GM23338 (cell line): Measurements from ENCODE around the gene POFUT2. TPM values are rescaled to one million over a fixed set of nuclear protein-coding genes. Genes with fewer than 3 reads are reported as not detected.

Experiments
- ATAC-seq: fragments of 200-7000 bp; cut with Tn5 transposase; 3 replicates; pipeline ENCODE4 v1.9.1; 2020
- DNase-seq: peaks from one replicate; pipeline ENCODE4 v3.0.0-alpha.2; 2015; ENCODE audit warnings: low spot score
- H2AFZ ChIP-seq: fragments of 200-600 bp; sonication (generic); 2 replicates; pipeline ENCODE4 v1.8.0; 2016; ENCODE audit warnings: antibody characterized with exemption, mild to moderate bottlenecking, moderate library complexity
- H3F3A ChIP-seq: fragments of 200-600 bp; sonication (generic); replicated peaks from 2 replicates; pipeline ENCODE4 v1.8.0; 2017; ENCODE audit warnings: antibody characterized with exemption, mixed run types, low read depth
- H3K27ac ChIP-seq: fragments of 200-600 bp; sonication (generic); 2 replicates; pipeline ENCODE4 v1.6.1; 2016; ENCODE audit warnings: low read depth
- H3K27me3 ChIP-seq: fragments of 200-600 bp; sonication (generic); 2 replicates; pipeline ENCODE4 v1.8.0; 2016; ENCODE audit warnings: mild to moderate bottlenecking, mixed run types, moderate library complexity; ENCODE audit not compliant: insufficient read depth
- H3K36me3 ChIP-seq: fragments of 200-600 bp; sonication (generic); 2 replicates; pipeline ENCODE4 v1.8.0; 2016; ENCODE audit warnings: mild to moderate bottlenecking; ENCODE audit not compliant: insufficient read depth
- H3K4me1 ChIP-seq: fragments of 200-600 bp; sonication (generic); 2 replicates; pipeline ENCODE4 v1.8.0; 2016; ENCODE audit warnings: mild to moderate bottlenecking, moderate library complexity; ENCODE audit not compliant: insufficient read depth
- H3K4me2 ChIP-seq: fragments of 200-600 bp; sonication (generic); 2 replicates; pipeline ENCODE4 v1.7.1; 2017; ENCODE audit warnings: mixed run types
- H3K4me3 ChIP-seq: fragments of 200-600 bp; sonication (generic); 2 replicates; pipeline ENCODE4 v1.6.1; 2016; ENCODE audit warnings: mixed run types
- H3K79me2 ChIP-seq: fragments of 200-600 bp; sonication (generic); replicated peaks from 2 replicates; pipeline ENCODE4 v1.8.0; 2017; ENCODE audit warnings: mild to moderate bottlenecking; ENCODE audit not compliant: insufficient read depth
- H3K9me2 ChIP-seq: fragments of 200-600 bp; sonication (generic); 2 replicates; pipeline ENCODE4 v1.8.0; 2017; ENCODE audit not compliant: insufficient read depth
- H4K20me1 ChIP-seq: fragments of 200-600 bp; sonication (generic); replicated peaks from 2 replicates; pipeline ENCODE4 v1.8.0; 2017; ENCODE audit warnings: mild to moderate bottlenecking; ENCODE audit not compliant: insufficient read depth
- H3K27ac Mint-ChIP-seq: 2 replicates; pipeline ENCODE4 v1.8.0; 2020; ENCODE audit warnings: inconsistent platforms, mild to moderate bottlenecking, moderate library complexity, mixed read lengths
- H3K27me3 Mint-ChIP-seq: 3 replicates; pipeline ENCODE4 v1.8.0; 2022; ENCODE audit warnings: low read depth, mild to moderate bottlenecking, moderate library complexity, mixed read lengths, inconsistent platforms; ENCODE audit not compliant: insufficient read depth, poor library complexity
- H3K36me3 Mint-ChIP-seq: 3 replicates; pipeline ENCODE4 v1.8.0; 2021; ENCODE audit warnings: low read depth, mild to moderate bottlenecking, inconsistent platforms, moderate library complexity, mixed read lengths
- H3K4me1 Mint-ChIP-seq: 3 replicates; pipeline ENCODE4 v1.8.0; 2020; ENCODE audit warnings: mild to moderate bottlenecking, inconsistent platforms, mixed read lengths
- H3K4me3 Mint-ChIP-seq: 3 replicates; pipeline ENCODE4 v1.8.0; 2021; ENCODE audit warnings: moderate library complexity, mild to moderate bottlenecking, inconsistent platforms, mixed read lengths
- H3K9me3 Mint-ChIP-seq: 3 replicates; pipeline ENCODE4 v1.8.0; 2020; ENCODE audit warnings: moderate library complexity, mild to moderate bottlenecking, inconsistent platforms, mixed read lengths
- CREB1 ChIP-seq: fragments of 250-450 bp; sonication (Bioruptor Pico); IDR thresholded peaks from 2 replicates; pipeline ENCODE4 v1.5.0; 2020; ENCODE audit warnings: low read depth, mild to moderate bottlenecking, moderate library complexity
- ETS1 ChIP-seq: IDR thresholded peaks from 2 replicates; pipeline ENCODE4 v1.6.1; 2016; ENCODE audit warnings: antibody characterized with exemption
- EZH2 ChIP-seq: fragments of 200-600 bp; sonication (generic); IDR thresholded peaks from one replicate; pipeline ENCODE4 v1.8.0; 2017; ENCODE audit warnings: antibody characterized with exemption, mild to moderate bottlenecking, low read depth; ENCODE audit not compliant: unreplicated experiment
- EZH2phosphoT487 ChIP-seq: fragments of 200-600 bp; sonication (generic); IDR thresholded peaks from one replicate; pipeline ENCODE4 v1.8.1; 2018; ENCODE audit warnings: antibody characterized with exemption; ENCODE audit not compliant: unreplicated experiment
- NANOG ChIP-seq: IDR thresholded peaks from 2 replicates; pipeline ENCODE4 v1.6.1; 2016; ENCODE audit warnings: antibody characterized with exemption, borderline replicate concordance
- POLR2AphosphoS5 ChIP-seq: IDR thresholded peaks from 2 replicates; pipeline ENCODE4 v1.6.1; 2016; ENCODE audit warnings: antibody characterized with exemption, low read depth
- STAT1 ChIP-seq: IDR thresholded peaks from one replicate; pipeline ENCODE4 v1.6.1; 2016; ENCODE audit warnings: antibody characterized with exemption; ENCODE audit not compliant: unreplicated experiment
- ZNF114 ChIP-seq: fragments of 250-450 bp; sonication (Bioruptor Pico); IDR thresholded peaks from 2 replicates; pipeline ENCODE4 v1.5.0; 2020; ENCODE audit warnings: mild to moderate bottlenecking, moderate library complexity
- ZNF331 ChIP-seq: fragments of 250-450 bp; sonication (Bioruptor Pico); IDR thresholded peaks from 2 replicates; pipeline ENCODE4 v1.5.0; 2020; ENCODE audit warnings: low read depth, mild to moderate bottlenecking, moderate library complexity
- ZNF462 ChIP-seq: fragments of 250-450 bp; sonication (Bioruptor Pico); IDR thresholded peaks from 2 replicates; pipeline ENCODE4 v1.5.0; 2020; ENCODE audit warnings: mild to moderate bottlenecking, moderate library complexity
- polyA plus RNA-seq: library from polyadenylated mRNA; unstranded; fragments of >200 nt; fragmentation: Nextera tagmentation; extraction: Ambion mirVana; gene quantifications from 2 replicates; pipeline ENCODE4 v1.2.1, GENCODE V29; 2016
- total RNA-seq: library from RNA; depleted of rRNA; stranded (reverse); fragments of >200 nt; shearing (Covaris generic); gene quantifications from 2 replicates; pipeline ENCODE4 v1.2.3, GENCODE V29; 2014

Gene POFUT2
- total and polyA plus RNA-seq, 2 experiments from 2014 or later: 12.1 to 34.5 TPM

- DNase-seq (no peak), ATAC-seq (no peak)
- no peak overlapping the region for H3K27ac Mint-ChIP-seq
- Histone ChIP-seq H2AFZ (no peak overlapping the region), H3K4me3 (no peak overlapping the region), H4K20me1 (no peaks in the 10 kb centered on the region), H3K4me1 (no peaks in the 10 kb centered on the region), H3K27ac (no peak overlapping the region), H3K9me2 (no peaks in the 10 kb centered on the region), H3K27me3 (no peaks in the 10 kb centered on the region), H3K4me2 (no peak overlapping the region), H3K79me2 (no peaks in the 10 kb centered on the region), H3F3A (no peaks in the 10 kb centered on the region), H3K36me3 (no peaks in the 10 kb centered on the region; the same call in 1 of the 2 replicates)
- TF ChIP-seq NANOG (no peak), POLR2AphosphoS5 (no peak), ETS1 (no peak), CREB1 (CRISPR knock-in tag) (no peak)
- H3K4me3 Mint-ChIP-seq: no peak overlapping the region
- peaks cover 12% of the 10 kb centered on the region; the same call in 2 of the 3 replicates for H3K4me1 Mint-ChIP-seq
- H3K27me3 Mint-ChIP-seq: no peaks in the 10 kb centered on the region
- peaks cover 9% of the 10 kb centered on the region for H3K36me3 Mint-ChIP-seq
- H3K9me3 Mint-ChIP-seq: peaks cover 30% of the 10 kb centered on the region
Observed at GRCh38 chr21:45243603-45244002, 44.1 kb downstream of the POFUT2 start.

- Mint-ChIP-seq H3K9me3 (peaks cover 35% of the 10 kb centered on the region), H3K27me3 (no peaks in the 10 kb centered on the region), H3K36me3 (peaks cover 9% of the 10 kb centered on the region), H3K4me3 (no peak overlapping the region), H3K4me1 (no peaks in the 10 kb centered on the region), H3K27ac (no peak overlapping the region)
- TF ChIP-seq STAT1 (no peak), ZNF114 (no peak), ZNF462 (CRISPR knock-in tag) (no peak), EZH2 (no peak), EZH2phosphoT487 (no peak), CREB1 (CRISPR knock-in tag) (no peak), ETS1 (no peak), ZNF331 (CRISPR knock-in tag) (no peak)
- Histone ChIP-seq H2AFZ (no peak overlapping the region), H3K27ac (no peak overlapping the region), H3K4me2 (no peak overlapping the region), H3K4me3 (no peak overlapping the region), H3K27me3 (no peaks in the 10 kb centered on the region), H3K79me2 (no peaks in the 10 kb centered on the region), H4K20me1 (no peaks in the 10 kb centered on the region), H3F3A (no peaks in the 10 kb centered on the region), H3K9me2 (no peaks in the 10 kb centered on the region), H3K4me1 (no peaks in the 10 kb centered on the region), H3K36me3 (no peaks in the 10 kb centered on the region; the same call in 1 of the 2 replicates)
- no peak for ATAC-seq
- no peak for DNase-seq
Observed at GRCh38 chr21:45241357-45241756, 46.3 kb downstream of the POFUT2 start.
